ENCODE data around the gene CREB5.

- TF ChIP-seq POLR2A (IDR thresholded peaks at IDR 0.05; ENCODE audit: low read depth, low read length) (no peak), TAF1 (IDR thresholded peaks at IDR 0.05; ENCODE audit: borderline replicate concordance, low read depth, low read length) (no peak), POLR2AphosphoS5 (IDR thresholded peaks at IDR 0.05; ENCODE audit: low read depth, low read length) (no peak)
These were observed 171.9 kb downstream of the CREB5 start for GRCh38 chr7:28584235-28584634.

Measured in GM12892 (cell line).